Measurements from ENCODE around the gene SETD5. TPM values are rescaled to one million over a fixed set of nuclear protein-coding genes. Genes with fewer than 3 reads are reported as not detected.

SETD5 gene
- total RNA-seq, 2 donors from 2014 or later = 102 to 131 TPM

DNA sequence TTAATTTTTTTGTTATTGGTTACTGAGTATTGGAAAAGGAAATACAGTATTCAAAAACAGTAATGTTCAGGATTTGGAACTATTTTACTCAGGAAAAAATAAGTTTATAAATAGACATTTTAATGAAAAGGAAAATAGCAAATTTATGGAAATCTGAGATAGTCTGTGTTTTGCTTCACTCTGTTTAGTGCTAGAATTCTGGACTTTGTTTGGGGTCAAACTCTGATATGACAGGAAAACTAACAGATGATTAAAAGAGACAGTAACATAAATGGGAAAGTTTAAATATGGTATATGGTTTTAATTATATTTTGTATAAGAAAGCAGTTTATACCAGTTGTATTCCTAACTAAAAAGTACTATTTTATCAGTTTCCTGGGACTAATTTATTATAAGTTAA, 17.4 kb downstream of the SETD5 start:
- H3K4me1 ChIP-seq (ENCODE audit: control insufficient read depth in 1 of 2, low read depth in 2 of 2) = peaks cover 47 to 65% of the 10 kb centered on the region in 2 donors
- no peak overlapping the region for H3K27ac ChIP-seq
- no peak overlapping the region for H3K4me3 ChIP-seq
- no peaks in the 10 kb centered on the region for H3K9me3 ChIP-seq
- H3K27me3 ChIP-seq (replicated peaks; ENCODE audit: insufficient read depth) = no peaks in the 10 kb centered on the region
- no peak for ATAC-seq (ENCODE audit: insufficient number of reproducible peaks, low FRiP score, low read depth)
- H3K36me3 ChIP-seq = no peaks in the 10 kb centered on the region
- TF ChIP-seq CTCF (IDR thresholded peaks at IDR 0.05) = no peak
- no peak for DNase-seq (ENCODE audit: low spot score)

DNA sequence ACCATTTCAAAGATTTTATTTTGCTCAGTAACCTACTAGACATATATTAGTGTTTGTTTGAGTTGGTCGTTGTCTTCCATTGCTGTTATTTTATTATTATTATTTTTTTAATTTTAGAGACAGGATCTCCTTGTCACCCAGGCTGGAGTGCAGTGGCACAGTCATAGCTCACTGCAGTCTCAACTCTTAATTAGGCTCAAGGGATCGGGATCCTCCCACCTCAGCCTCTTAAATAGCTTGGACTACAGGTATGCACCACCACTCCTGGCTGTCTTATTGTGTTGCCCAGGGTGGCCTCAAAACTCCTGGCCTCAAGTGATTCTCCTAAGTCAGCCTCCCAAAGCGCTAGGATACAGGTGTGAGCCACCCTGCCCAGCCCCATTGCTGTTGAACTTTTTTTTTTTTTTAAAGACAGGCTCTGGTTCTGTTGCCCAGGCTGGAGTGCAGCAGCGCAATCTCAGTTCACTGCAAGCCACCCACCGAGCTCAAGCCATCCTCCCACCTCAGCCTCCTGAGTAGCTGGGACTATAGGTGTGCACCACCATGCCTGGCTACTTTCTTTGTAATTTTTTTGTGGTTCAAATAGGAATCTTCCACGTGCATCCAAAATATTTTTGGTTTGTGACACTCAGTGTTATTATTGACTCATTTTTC, 18.2 kb downstream of the SETD5 start:
- no peaks in the 10 kb centered on the region for H3K9me3 ChIP-seq
- H3K4me1 ChIP-seq (ENCODE audit: control insufficient read depth in 1 of 2, low read depth in 2 of 2) = peaks cover 40 to 58% of the 10 kb centered on the region in 2 donors
- H3K27me3 ChIP-seq (replicated peaks; ENCODE audit: insufficient read depth) = no peaks in the 10 kb centered on the region
- no peak for ATAC-seq (ENCODE audit: insufficient number of reproducible peaks, low FRiP score, low read depth)
- no peaks in the 10 kb centered on the region for H3K36me3 ChIP-seq
- no peak overlapping the region for H3K4me3 ChIP-seq
- no peak for DNase-seq (ENCODE audit: low spot score)
- TF ChIP-seq CTCF (IDR thresholded peaks at IDR 0.05) = no peak
- no peak overlapping the region for H3K27ac ChIP-seq

- no peak for DNase-seq (ENCODE audit: low spot score)
Measured at GRCh38 chr3:9416139-9416780, 18.8 kb downstream of the SETD5 start.

DNA sequence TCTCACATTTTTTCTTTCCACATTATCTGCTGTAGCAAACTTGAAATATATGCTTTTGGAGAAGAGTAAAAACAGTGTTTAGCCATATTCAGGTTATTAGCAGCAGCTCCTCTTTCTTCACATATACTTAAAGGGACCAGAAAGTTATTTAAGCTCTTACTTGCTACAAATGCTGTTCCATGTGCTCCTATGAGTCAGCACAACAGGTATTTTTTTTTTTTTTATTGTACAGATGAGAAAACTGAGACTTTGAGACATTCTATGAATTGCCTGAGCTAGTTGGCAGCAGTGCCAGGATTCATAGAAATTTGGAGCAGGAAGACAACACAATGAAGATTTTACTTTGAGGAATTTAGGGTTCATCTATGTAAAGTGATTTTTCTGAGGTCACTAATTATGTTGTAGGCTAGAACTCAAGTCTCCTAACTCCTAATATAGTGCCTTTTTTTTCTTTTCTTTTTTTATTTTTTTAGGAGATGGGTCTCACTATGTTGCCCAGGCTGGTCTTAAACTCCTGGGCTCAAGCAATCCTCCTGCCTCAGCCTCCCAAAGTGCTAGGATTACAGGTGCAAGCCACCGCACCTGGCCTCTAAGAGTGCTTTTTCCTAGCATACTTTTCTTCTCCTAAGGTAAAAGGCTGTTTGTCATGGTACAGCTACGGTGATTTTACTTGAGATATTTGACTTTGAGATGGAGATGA, 23.6 kb downstream of the SETD5 start:
- H3K27ac ChIP-seq = no peak overlapping the region

More at GRCh38 chr3:9416139-9416780, 18.8 kb downstream of the SETD5 start:
- H3K27me3 ChIP-seq (replicated peaks; ENCODE audit: insufficient read depth) = no peaks in the 10 kb centered on the region
- H3K27ac ChIP-seq = no peak overlapping the region
- no peak overlapping the region for H3K4me3 ChIP-seq
- no peak for ATAC-seq (ENCODE audit: insufficient number of reproducible peaks, low FRiP score, low read depth)
- peaks cover 35 to 59% of the 10 kb centered on the region in 2 donors for H3K4me1 ChIP-seq (ENCODE audit: control insufficient read depth in 1 of 2, low read depth in 2 of 2)
- TF ChIP-seq CTCF (IDR thresholded peaks at IDR 0.05) = no peak
- H3K36me3 ChIP-seq = no peaks in the 10 kb centered on the region
- no peaks in the 10 kb centered on the region for H3K9me3 ChIP-seq

More for the DNA sequence above, 23.6 kb downstream of the SETD5 start:
- no peak for DNase-seq (ENCODE audit: low spot score)
- no peak for TF ChIP-seq CTCF (IDR thresholded peaks at IDR 0.05)
- Histone ChIP-seq H3K4me3 (no peak overlapping the region), H3K9me3 (no peaks in the 10 kb centered on the region), H3K36me3 (no peaks in the 10 kb centered on the region), H3K27me3 (replicated peaks; ENCODE audit: insufficient read depth) (no peaks in the 10 kb centered on the region), H3K4me1 (ENCODE audit: control insufficient read depth in 1 of 2, low read depth in 2 of 2) (peaks cover 27 to 57% of the 10 kb centered on the region in 2 donors)
- no peak for ATAC-seq (ENCODE audit: insufficient number of reproducible peaks, low FRiP score, low read depth)

Measured in thoracic aorta (tissue), 2 donors.